Esophagus muscularis mucosa (tissue), 3 donors: ENCODE results near the gene SETD7.

Source experiments
- CTCF ChIP-seq, 3 experiments: fragments of 200-600 bp in 2 of 3; fragments of 450-650 bp in 1 of 3; sonication (generic) in 2 of 3; IDR thresholded peaks; one replicate each; pipeline ENCODE4 v1.5.1; 2017 to 2019; ENCODE audit warnings: antibody characterized with exemption in 3 of 3, mild to moderate bottlenecking in 2 of 3, moderate library complexity in 1 of 3
- EP300 ChIP-seq: sonication (generic); formaldehyde crosslinking; IDR thresholded peaks from one replicate; pipeline ENCODE4 v1.6.1; 2017; ENCODE audit warnings: antibody characterized with exemption

DNA sequence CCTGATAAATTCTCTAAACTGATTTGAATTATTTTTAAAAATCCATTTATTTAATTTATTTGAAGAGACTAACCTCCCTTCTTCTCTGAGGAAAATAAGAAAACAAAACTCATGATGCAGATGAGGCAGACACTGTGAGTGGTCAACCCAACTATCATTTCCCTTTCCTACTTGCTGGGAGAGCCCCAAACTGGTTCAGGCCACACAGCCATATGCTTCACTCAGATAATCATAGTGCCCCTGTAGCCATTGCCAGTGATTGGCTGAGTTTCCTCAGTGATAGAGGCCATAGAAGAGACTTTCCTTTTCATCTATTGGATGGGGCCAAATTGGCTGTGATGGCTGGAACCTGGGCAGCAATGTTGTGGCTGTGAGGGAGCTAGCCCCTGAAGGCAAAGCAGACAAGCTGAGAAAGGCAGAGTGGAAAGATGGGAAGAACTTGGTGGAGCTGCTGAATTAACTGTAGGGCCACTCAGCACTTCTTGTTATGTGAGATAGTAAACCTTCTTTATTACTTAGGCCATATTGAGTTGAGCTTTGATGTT is 52.3 kb downstream of the SETD7 start:
- no peak for TF ChIP-seq CTCF (IDR thresholded peaks at IDR 0.05)
- no peak for TF ChIP-seq EP300
